DMS53 treated with DMSO at 0.1 percent for 48 hours (cell line): ENCODE measurements around the gene OR12D1.
"Not testable (repeated sequence)": the region's sequence is repeated elsewhere in the genome, so short reads cannot be mapped to it uniquely, and the experiment has no call there.

Experiments
- DNase-seq: peaks from one replicate; lab custom pipeline; 2025; ENCODE audit not compliant: unreplicated experiment; lab: John Stamatoyannopoulos, UW

Gene OR12D1

DNA sequence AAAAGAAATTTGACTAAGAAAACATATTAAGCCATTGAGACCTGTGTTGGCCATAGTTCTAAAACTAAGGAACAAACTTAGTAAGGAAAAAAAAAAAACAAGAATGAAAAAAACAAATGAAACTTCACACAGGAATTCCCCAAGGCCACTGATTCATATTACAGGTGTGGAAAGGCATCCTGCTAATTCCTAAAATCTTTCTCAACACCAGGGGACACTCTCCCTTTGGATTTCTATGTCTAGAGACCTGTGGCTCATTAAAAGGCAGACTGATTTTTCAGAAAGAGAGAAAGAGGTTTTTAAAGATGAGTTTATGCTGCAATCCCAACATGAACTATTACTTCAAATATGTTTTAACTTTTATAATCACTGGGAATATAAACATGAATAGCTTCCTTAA, at the start of gene OR12D1:
Gene OR12D1, plus strand, starts transcription at position 341 of the 400 bp plus-strand sequence.
- peak; percentile 4 for DNase-seq

DNA sequence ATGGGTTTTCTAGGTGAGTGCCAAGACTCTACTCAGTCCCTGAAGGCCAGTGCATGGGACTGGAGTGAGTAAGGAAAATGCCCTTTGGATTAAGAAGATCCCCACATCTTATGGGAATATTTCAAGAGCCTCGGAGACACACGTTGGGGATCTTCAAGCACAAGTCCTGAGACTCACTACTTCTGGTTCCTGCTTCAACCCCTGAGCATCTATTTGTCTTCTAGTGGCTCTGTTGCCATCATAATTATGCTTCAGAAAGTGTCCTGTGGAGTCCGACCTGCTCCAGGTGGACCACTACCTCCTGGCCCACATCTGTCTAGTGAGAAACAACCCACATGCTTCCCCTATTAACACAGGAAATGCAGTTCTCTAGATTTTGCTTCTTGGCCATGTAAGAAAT, 46.0 kb upstream of the OR12D1 start, which contains the start of gene OR5V1:
Gene OR5V1, minus strand, starts transcription at position 101 of the 400 bp plus-strand sequence. CDS start 12,670 bp downstream, outside the sequence.
- no peak for DNase-seq

DNA sequence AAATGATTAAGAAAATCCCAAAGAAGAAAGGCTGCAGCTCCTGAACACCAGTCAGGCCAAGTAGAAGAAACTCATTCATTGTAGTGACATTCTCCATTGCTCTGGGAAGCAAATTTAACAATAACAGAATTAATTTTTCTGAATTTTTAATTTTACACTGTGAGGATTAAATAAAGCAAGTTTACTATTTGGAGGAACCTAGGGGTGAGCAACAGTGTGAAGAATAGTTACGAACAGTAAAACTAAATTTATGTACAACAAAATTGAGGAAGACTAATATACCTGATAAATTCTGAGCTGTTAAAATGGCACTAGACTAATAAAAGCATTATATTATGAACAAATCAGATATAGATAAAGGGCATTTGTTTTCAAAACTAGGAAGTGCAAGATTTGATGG, 39.5 kb upstream of the OR12D1 start, which contains the start of gene OR12D3:
Gene OR12D3, minus strand, starts transcription at position 101 of the 400 bp plus-strand sequence. Its CDS starts 4 bp downstream, at position 97.
- no peak for DNase-seq

DNA sequence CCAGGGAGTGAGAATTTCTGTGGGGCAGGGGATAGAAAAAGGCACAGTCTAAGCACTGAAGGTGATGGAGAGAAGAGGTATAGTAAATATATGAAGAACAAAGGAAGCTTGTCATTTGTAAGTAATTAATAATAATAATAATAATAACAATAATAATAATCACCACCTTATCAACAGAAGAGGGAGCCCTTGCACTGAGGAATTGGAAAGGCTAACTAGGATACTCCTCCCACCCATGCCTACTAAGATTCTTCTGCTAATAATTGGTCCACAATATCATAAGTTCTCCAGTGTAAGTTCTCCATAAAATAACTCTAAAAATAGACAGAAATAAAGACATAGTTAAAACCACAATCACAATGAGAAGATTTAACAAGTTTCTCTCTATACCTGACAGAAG, 38.7 kb upstream of the OR12D1 start:
- DNase-seq, result no peak

DNA sequence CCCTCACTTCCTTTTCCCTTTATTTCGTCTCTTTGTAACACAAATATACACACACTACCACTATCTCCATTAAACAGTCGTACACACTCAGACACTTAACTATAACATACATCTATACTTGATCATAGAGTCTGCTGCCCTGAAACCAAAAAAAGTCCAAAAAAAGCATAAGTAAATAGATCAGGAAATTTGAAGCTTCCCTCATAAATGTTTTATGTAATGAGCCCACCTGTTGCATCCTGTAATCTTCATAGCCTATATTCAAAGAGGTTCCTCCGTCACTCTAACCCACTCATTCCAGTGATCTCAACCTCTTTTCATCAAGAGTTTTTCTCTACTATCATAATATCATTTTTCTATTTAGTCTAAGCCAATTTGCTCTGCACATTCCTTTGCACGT, 26.2 kb upstream of the OR12D1 start:
- DNase-seq, result no peak

DNA sequence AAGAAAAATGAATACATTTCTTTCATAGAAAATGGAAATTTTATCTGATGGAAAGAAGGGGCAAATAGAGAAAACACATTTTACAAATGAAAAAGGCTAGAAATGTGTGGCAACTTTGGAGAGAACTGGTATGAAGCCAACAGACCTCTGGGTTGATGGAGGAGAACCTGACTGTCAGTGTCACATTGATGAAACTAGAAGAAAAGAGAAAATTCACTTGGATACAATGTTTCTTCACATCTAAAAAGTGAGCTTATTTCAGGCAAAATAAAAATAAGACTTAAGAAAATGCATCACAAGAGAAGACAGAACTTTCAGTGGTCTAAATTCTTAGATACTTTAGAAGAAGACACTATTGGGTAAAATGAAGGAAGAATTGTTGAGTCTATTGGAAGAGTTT, 19.4 kb upstream of the OR12D1 start, which contains the start of gene OR12D2:
Gene OR12D2, plus strand, starts transcription at position 301 of the 400 bp plus-strand sequence. CDS start 1,069 bp downstream, outside the sequence.
- DNase-seq, result no peak

DNA sequence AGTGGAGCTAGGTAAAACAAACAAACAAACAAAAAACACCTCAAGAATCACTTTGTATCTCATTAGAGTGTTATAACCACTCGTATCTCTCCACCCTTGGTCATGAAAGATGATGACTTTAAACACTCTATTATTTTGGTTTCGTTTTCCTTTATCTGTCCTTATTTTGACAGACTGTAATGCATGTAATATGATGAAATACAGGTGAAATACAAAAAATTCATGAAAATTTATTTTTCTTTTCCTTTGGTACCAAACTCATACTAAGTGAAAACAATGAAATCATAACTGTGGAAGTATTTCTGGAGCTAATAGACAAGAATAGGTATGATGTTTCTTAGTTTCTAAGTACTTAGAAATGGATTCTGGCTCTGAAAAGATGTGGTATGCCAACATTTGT, 15.2 kb upstream of the OR12D1 start:
- DNase-seq, result no peak

DNA sequence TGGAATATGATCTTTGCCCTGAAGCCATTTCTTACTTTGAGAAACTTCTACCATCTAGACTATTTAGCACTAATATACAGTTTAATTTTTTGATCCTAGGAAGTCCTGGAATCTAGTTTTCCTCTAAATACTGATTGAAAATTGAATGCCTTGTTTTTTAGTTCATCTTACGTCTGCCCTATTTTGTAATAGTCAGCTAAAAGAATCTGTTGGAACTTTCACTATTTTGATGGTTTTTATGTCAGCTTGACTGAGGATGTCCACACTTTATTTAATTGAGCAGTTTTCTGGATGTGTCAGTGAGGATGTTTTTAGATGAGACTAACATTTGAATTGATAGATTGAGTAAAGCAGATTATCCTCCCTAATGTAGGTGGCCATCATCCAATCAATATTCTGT, 10.9 kb upstream of the OR12D1 start:
- DNase-seq, result no peak

DNA sequence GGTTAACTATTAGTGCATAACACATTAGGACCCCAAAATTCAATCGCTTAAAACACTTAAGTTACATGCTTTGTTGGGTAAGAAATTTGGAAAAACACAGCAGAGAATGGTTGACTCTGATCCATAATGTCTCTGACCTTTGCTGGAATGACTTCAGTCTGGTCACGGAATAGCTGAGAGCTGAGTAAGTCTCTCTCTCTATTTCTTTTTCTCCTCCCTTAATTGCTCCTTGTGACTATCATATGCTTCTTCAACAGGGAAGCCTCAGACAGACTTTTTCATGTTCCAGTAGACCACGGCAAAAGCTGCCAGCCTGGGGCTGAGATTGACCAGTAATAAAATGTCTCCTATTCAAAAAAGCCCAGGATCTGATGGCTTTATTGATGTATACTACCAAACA, 4.8 kb downstream of the OR12D1 start:
- DNase-seq, result no peak

DNA sequence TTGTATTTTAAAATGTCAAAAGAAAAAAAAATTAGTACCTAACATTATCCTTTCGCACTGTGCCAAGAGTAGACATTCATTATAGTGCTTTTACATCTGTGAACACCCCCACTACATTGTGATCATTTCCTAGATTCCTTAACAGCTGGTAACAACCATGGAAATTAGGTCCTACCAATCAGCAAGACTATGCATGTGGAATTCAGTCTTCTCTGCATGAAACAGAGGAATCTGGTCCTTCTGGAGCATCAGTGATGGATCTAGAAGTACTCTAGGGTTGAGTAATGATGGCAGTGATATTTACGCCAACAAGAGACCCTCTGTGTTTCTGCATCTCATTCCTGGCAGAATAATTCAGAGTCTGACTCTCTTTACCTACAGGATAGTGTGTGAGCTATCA, 9.4 kb downstream of the OR12D1 start:
- DNase-seq, result no peak

DNA sequence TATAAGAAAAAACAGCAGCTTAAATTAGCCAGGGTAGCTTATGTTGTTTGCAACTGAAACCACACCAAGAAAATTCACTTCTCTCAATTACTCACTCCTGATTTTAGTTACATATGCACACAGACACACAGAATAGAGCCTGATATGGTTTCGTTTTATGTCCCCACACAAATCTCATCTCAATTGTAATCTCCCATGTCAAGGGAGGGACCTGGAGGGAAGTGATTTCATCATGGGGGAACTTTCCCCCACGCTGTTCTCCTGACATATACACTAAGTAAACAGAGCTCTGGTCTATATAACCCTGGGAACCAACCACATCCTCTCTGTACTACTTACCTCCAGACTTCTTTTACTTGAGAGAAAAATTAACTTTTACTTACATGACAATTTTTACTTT, 9.8 kb downstream of the OR12D1 start:
- DNase-seq, result no peak

DNA sequence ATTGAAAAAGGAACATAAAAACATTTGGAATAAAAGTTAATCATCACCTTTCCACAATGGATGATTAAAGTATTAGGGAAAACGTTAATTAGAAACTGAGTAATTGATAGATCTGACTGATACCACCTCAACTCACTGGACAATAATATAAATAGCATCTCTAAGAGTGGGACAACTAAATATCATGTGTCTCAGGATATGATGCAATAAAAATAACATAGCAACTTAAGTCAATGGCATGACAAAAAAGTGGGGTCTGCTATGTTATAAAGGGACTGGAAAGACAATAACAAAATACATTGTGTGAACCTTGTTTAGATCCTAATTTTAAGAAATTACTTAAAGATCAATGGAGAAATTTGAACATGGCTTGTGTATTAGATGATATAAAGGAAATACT, 10.3 kb downstream of the OR12D1 start:
- no peak for DNase-seq

DNA sequence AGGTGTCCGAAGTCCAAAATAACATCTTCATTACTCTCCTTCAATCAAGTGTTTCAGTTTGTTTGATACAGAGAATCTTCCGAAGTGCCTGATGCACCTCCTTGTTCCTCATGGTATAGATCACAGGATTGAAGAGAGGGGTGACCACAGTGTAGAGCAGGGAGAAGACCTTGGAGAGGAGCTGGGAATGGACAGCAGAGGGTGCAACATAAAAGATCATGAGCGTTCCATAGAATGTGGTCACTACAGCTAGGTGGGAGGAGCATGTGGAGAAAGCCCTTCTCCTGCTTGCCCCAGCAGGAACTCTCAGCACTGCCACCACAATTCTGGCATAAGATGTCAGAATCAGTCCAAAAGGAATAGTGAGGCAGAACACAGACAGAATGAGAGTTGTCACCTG, 11.9 kb downstream of the OR12D1 start:
- DNase-seq, result no peak

DNA sequence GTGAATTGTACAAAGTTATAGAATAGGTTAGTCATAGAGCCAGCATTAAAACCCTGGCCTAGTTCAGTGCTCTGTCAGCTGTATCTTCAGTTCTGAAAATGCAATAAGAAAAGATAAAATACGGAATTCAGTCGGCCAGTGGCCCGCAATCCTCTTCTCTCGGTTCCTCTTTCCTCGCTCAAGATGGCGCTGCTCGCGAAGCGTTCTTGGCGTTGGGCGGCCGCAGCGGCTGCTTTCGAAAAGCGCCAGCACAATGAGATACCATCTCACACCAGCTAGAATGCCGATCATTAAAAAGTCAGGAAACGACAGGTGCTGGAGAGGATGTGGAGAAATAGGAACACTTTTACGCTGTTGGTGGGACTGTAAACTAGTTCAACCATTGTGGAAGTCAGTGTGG, 22.0 kb downstream of the OR12D1 start:
- DNase-seq, result not testable (repeated sequence)

DNA sequence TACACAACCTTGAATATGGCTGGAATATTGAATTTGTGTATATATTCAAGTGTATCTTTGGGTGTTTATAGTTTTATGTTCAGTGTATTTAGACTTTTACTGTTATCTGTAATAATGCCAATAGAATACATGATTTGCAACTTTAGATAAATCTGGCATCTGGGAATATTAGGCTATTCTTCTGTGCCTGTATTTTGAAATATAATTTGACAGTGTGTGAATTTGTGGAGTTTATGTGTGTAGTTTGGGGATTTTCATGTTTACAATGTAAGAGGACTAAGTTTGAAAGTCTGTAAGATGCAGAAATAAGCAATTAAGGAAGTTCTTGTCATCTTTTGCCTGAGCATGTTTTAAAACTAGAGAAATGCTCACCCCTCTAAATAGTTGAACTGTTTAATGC, 24.3 kb downstream of the OR12D1 start, which contains the start of gene OR10C1:
Gene OR10C1, plus strand, starts transcription at position 301 of the 400 bp plus-strand sequence. CDS start 710 bp downstream, outside the sequence.
- no peak for DNase-seq

DNA sequence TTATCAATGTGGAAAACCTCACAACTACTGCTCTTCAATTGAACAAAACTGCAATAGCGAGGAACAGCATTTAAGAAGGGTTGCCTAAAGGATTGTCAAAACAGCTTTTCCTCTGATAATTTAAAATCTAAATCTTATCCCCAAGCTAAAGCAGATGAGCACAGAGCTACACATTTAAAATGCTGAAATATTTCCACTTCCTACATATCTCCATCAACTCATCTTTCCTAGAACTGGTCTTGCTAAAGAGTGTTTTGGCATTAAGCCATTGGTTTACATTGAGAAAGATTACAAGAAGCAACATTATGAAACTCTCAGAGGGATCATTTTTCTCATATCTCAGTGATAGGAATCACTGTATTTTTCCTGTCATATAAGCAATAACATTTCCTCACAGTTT, 28.0 kb downstream of the OR12D1 start:
- no peak for DNase-seq

DNA sequence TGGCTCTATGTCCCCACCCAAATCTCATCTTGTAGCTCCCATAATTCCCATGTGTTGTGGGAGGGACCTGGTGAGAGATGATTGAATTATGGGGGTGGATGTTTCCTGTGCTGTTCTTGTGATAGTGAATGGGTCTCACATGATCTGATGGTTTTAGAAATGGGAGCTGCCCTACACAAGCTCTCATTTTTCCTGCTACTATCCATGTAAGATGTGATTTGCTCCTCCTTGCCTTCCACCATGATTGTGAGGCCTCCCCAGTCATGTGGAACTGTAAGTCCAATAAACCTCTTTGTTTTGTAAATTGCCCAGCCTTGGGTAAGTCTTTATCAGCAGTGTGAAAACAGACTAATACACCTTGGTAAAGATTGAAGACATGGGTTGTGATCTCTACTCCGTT, 29.3 kb downstream of the OR12D1 start:
- DNase-seq, result not testable (repeated sequence)

DNA sequence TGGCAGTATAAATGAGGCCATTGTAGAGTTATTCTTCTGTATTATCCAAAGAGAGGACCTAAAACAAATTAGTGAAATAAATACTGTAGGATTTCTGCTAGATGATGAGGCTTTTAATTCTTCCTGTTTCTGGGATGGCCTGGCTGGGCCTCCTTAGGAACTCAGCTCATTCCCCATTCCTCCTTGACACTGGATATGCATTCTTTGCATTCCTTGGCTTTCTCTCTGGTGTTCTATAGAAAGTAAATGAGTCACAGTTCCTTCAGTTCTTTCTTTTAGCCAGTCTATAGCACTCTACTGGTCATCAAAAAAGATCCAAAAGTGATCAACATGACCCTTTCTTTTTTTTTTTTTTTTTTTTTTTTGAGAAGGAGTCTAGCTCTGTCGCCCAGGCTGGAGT, 32.9 kb downstream of the OR12D1 start:
- DNase-seq, result no peak

DNA sequence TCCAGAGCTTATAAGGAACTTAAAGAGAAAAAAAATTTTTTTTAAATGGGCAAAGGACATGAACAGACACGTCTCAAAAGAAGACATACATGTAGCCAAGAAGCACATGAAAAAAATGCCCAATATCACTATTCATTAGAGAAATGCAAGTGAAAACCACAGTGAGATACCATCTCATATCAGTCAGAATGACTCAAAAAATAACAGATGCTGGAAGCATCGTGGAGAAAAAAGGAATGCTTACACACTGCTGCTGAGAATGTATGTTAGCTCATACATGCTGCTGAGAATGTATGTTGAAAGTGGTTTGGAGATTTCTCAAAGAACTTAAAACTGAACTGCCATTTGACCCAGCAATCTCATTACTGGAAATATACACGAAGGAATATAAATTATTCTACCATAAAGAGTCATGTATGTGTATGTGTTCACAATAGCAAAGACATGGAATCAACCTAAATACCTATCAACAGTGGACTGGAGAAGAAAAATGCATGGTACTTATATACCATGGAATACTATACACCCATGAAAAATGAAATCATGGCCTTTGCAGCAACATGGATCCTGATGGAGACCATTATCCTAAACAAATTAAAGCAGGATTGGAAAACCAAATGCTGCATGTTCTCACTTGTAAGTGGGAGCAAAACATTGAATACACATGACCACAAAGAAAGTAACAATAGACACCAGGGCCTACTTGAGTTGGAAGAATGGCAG, 36.9 kb downstream of the OR12D1 start:
- DNase-seq, result no peak

DNA sequence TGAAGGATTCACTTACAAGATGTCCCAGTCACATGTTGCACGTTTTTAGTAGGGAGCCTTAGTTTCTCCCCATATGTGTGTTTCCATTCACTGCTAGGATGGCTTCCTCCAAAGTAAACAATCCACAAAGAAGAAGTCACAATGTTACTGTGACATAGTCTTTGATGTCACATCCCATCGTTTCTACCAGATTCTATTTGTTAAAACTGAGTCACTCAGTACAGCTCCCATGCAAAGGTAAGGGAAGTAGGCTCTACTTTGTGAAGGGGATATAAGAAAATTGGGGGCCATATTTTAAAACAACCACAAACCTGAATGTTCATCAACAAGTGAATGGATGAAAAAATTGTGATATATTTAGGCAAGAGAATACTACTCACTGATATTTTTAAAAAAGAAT, 42.2 kb downstream of the OR12D1 start, which contains the start of the genes OR11A1 and OR2H1:
Gene OR11A1, minus strand, starts transcription at position 101 of the 400 bp plus-strand sequence. CDS start 29,430 bp downstream, outside the sequence.
Gene OR2H1, plus strand, starts transcription at position 185 of the 400 bp plus-strand sequence. CDS start 4,615 bp downstream, outside the sequence.
- no peak for DNase-seq

DNA sequence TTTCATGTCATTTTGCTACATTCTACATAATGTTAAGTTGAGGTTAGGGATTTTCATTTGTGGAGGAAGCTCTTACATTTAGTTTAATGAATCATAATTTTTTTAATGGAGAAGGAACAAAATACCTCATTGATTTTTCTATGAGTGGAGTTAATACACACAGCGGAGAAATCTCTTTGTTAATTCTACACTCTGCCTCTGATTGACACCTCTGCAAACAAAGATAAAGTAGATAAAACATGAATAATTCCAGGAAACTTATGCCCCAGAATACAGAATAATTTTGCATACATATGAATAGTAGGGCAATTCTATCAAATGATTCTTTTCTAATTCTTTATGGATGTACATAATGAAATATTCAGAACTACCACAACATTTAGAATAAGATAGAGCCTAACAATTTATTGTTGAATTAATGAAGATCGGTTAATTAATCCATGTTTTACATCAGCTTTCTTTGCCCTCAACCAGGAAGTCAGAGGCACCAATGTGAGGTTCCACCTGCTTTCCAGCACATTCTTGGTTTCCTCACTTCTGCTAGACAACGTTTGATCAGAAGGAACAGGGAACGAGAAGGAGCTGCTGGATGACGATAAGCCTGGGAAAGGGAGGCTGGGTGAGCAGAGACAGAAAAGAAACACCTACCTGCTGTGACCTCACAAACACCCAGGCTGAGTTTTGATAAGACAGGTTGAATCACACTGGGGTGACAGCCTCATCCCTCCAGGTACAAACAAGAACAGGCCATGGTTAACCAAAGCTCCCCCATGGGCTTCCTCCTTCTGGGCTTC, 46.5 kb downstream of the OR12D1 start:
- no peak for DNase-seq

DNA sequence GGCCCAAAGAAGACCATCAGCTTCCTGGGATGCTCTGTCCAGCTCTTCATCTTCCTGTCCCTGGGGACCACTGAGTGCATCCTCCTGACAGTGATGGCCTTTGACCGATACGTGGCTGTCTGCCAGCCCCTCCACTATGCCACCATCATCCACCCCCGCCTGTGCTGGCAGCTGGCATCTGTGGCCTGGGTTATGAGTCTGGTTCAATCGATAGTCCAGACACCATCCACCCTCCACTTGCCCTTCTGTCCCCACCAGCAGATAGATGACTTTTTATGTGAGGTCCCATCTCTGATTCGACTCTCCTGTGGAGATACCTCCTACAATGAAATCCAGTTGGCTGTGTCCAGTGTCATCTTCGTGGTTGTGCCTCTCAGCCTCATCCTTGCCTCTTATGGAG, 47.3 kb downstream of the OR12D1 start:
- DNase-seq, result no peak
